HCT116 (cell line): Measurements from ENCODE around the gene USP31.

Experiments
- ATF3 ChIP-seq: IDR thresholded peaks from 2 replicates; pipeline ENCODE4 v1.6.1; 2012
- CEBPB ChIP-seq: IDR thresholded peaks from 2 replicates; pipeline ENCODE4 v1.6.1; 2012; ENCODE audit warnings: low read depth
- ELF1 ChIP-seq: IDR thresholded peaks from 2 replicates; pipeline ENCODE4 v1.6.1; 2012; ENCODE audit warnings: low read depth, borderline replicate concordance
- EZH2 ChIP-seq: fragments of 200-600 bp; sonication (generic); IDR thresholded peaks from 2 replicates; pipeline ENCODE4 v1.6.1; 2017; ENCODE audit warnings: antibody characterized with exemption, mixed run types
- EZH2phosphoT487 ChIP-seq: fragments of 200-600 bp; IDR thresholded peaks from 2 replicates; pipeline ENCODE4 v1.6.1; 2018; ENCODE audit warnings: antibody characterized with exemption, borderline replicate concordance
- POLR2A ChIP-seq: IDR thresholded peaks from 2 replicates; pipeline ENCODE4 v1.7.0; 2011; ENCODE audit warnings: borderline replicate concordance; ENCODE audit not compliant: insufficient read depth, insufficient read length; ENCODE audit errors: extremely low read depth
- POLR2AphosphoS5 ChIP-seq: IDR thresholded peaks from 2 replicates; pipeline ENCODE4 v1.6.1; 2011; ENCODE audit warnings: mild to moderate bottlenecking, low read depth, low read length, moderate library complexity
- RAD21 ChIP-seq: IDR thresholded peaks from 2 replicates; pipeline ENCODE4 v1.6.1; 2012; ENCODE audit warnings: low read depth, mild to moderate bottlenecking
- REST ChIP-seq: IDR thresholded peaks from 2 replicates; pipeline ENCODE4 v1.6.1; 2012; ENCODE audit warnings: low read depth
- SIN3A ChIP-seq: IDR thresholded peaks from 2 replicates; pipeline ENCODE4 v1.6.1; 2012; ENCODE audit warnings: low read depth
- ZBTB33 ChIP-seq: IDR thresholded peaks from 2 replicates; pipeline ENCODE4 v1.6.1; 2011; ENCODE audit warnings: mild to moderate bottlenecking, low read length, moderate library complexity; ENCODE audit not compliant: insufficient replicate concordance; ENCODE audit errors: extremely low read depth
- ZFX ChIP-seq: fragments of 450-650 bp; IDR thresholded peaks from 2 replicates; pipeline ENCODE4 v1.6.1; 2017
- TF ChIP-seq, protein P1 (sequence below), 3 experiments: fragments of 200-600 bp in 1 of 3; sonication (generic) in 1 of 3; IDR thresholded peaks in 2 of 3; conservative IDR thresholded peaks in 1 of 3; 2 replicates each; pipeline ENCODE4 v1.5.1; 2012 to 2017; ENCODE audit warnings: low read depth in 2 of 3, low read length in 2 of 3, antibody characterized with exemption in 1 of 3, borderline replicate concordance in 1 of 3, control low read depth in 1 of 3, mild to moderate bottlenecking in 1 of 3, mixed read lengths in 1 of 3, mixed run types in 1 of 3, moderate library complexity in 1 of 3; ENCODE audit not compliant: insufficient read depth in 1 of 3

- TF ChIP-seq POLR2AphosphoS5 (no peak), ELF1 (no peak), ZFX (no peak), SIN3A (no peak), CEBPB (no peak), POLR2A (no peak), EZH2phosphoT487 (no peak), ATF3 (no peak), RAD21 (no peak), EZH2 (no peak), ZBTB33 (no peak), REST (no peak)
- TF ChIP-seq, protein P1, sequence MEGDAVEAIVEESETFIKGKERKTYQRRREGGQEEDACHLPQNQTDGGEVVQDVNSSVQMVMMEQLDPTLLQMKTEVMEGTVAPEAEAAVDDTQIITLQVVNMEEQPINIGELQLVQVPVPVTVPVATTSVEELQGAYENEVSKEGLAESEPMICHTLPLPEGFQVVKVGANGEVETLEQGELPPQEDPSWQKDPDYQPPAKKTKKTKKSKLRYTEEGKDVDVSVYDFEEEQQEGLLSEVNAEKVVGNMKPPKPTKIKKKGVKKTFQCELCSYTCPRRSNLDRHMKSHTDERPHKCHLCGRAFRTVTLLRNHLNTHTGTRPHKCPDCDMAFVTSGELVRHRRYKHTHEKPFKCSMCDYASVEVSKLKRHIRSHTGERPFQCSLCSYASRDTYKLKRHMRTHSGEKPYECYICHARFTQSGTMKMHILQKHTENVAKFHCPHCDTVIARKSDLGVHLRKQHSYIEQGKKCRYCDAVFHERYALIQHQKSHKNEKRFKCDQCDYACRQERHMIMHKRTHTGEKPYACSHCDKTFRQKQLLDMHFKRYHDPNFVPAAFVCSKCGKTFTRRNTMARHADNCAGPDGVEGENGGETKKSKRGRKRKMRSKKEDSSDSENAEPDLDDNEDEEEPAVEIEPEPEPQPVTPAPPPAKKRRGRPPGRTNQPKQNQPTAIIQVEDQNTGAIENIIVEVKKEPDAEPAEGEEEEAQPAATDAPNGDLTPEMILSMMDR (IDR thresholded peaks at IDR 0.05 in 2 of 3, conservative IDR thresholded peaks at IDR 0.05 in 1 of 3; ENCODE audit: borderline replicate concordance in 1 of 3, insufficient read depth in 1 of 3, low read depth in 2 of 3, low read length in 2 of 3) = no peak
These were observed 110.1 kb downstream of the USP31 start for GRCh38 chr16:23039118-23039517.
